GM21528 (cell line): ENCODE measurements around the gene GTF3C2.
"Not testable (repeated sequence)": the region's sequence is repeated elsewhere in the genome, so short reads cannot be mapped to it uniquely, and the experiment has no call there.

Experiments used
- ATAC-seq: cut with Tn5 transposase; IDR thresholded peaks from one replicate; pipeline ENCODE4 v1.9.1; 2021; ENCODE audit warnings: mild to moderate bottlenecking, moderate library complexity; ENCODE audit not compliant: unreplicated experiment, low FRiP score

GTF3C2 gene

DNA sequence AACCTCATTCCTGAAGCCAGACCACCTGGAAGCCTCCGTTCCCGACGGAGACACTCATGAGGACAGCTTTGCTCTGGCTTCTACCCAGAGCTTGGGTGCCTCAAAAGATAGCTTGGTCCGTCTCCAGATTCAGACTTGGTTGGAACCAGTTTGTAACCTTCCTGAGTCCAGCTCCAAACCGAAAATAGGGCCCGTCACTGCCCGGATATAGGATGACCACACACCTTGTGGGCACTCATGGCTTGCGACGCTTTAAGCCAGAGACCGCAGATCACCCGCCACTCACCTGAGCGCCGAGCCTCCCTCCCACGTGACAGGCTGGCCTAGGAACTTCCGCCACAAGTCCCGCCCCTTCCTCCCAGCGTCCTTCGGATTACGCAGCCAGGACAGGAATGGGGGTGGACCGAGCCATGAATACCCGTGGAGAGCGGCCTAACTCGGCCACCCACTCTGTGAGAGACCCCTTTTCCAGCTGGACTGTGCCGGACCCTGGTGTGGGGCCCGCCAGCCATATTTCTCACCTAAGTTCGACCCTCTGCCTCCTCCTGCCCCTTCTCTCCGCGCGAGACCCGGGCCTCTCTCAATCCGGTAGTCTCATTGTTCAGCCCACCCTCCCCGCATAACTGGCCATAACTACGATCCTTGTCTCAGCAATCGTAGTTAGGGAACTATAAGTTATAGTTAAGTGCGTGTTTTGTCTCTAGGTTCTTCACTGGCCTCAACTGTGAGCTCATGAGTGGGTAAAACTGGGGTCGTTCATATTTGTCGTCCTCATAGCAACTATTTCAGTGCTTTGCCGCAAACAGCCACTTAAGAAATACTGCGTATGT lies 33.6 kb downstream of the GTF3C2 start, which contains the start of gene MPV17:
MPV17 (minus strand) TSS at position 332 of the 830 bp plus-strand sequence. CDS start 580 bp downstream, outside the sequence.
- ATAC-seq = peak; percentile 85

DNA sequence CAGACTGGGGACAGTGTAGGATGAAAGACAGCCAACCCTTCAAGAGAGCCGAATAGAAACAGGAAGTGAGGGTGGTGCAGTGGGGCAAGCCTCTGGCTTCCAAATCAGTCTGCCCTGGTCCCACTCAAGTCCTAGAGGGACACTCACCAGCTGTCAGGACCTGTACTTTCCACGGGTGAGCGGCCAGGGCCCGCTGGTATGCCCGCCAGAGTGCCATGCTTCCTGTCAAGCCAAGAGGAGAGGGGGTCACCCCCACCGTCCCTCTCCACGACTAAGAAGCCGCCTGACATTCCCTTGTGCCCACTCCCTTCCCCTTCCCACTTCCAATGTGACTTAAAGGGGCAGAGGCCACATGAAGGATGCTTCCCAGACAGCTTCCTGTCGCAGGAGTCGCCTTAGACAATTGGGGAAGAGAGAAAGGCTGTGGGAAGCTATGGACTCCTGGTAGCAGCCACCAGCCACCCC lies 34.2 kb downstream of the GTF3C2 start:
- ATAC-seq = no peak

DNA sequence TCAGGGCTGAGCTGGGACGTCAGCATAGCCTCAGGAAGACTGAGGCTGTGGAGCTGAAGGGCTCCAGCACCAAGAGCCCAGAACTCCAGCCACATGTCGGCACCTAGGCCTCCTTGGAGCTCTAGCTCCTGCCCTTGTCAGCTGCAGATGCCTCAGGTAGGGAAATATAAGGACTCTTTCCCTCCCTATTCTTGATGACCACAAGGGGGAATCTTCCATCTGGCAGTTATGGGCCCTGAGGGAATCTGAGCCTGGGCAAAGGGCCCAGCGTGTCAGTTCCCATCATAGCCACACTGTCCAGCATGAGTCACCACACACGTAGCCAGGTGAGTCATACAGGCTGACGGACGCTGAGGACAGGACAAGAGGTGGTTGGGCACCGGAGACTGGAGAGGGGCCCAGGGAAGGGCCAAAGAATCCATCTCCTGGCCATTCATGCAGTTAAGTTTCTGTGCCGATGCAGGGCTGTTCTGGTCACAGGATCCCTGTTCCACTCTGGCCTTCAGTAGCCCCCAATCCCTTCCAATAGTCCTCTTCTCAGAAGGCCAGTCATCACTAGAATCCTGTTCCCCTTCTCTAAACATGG lies 35.5 kb downstream of the GTF3C2 start:
- no peak for ATAC-seq

DNA sequence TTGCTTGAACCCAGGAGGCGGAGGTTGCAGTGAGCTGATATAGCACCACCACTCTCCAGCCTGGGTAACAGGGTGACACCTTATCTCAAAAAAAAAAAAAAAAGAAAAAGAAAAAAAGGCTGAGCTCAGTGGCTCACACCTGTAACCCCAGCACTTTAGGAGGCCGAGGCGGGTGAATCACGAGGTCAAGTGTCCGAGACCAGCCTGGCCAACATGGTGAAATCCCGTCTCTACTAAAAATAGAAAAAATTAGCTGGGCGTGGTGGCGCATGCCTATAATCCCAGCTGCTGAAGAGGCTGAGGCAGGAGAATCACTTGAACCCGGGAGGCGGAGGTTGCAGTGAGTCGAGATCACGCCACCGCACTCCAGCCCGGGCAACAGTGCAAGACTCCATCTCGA lies 36.7 kb downstream of the GTF3C2 start:
- not testable (repeated sequence) for ATAC-seq

DNA sequence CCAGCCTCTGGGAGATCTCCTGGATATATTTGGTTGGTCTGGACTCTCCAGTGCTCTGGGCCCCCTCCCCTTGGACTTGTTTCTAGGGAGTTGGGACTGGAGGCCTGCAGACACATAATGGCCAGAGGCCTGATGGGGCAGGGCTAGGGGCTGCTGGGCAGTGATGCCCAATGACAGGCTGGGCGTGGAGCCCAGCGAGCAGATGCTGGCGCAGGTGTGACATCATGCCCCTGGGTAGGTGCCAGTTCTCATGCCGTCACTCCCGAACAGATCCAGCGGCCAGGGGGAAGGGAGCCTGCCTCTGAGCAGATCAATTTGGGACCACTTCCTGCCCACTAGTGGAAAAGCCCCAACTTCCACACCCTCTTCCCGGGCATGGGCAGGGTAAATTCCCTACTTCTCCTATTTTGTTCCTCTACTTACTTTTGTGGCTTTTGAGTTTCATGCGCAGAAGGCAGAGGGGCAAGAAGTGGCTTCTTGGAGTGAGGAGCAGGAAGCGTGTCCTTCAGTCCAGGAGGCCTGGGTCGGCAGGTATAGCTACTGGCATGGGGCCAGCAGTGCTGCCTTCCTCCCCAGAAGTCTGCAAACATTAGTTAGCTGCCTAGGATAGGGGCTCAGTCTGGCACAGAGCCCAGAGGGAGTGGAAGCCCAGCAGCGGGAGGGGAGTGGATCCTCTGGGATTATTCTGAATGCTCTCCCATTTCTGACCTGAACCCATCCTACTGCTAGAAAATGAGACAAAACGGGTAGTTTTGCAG lies 39.7 kb downstream of the GTF3C2 start:
- no peak for ATAC-seq

DNA sequence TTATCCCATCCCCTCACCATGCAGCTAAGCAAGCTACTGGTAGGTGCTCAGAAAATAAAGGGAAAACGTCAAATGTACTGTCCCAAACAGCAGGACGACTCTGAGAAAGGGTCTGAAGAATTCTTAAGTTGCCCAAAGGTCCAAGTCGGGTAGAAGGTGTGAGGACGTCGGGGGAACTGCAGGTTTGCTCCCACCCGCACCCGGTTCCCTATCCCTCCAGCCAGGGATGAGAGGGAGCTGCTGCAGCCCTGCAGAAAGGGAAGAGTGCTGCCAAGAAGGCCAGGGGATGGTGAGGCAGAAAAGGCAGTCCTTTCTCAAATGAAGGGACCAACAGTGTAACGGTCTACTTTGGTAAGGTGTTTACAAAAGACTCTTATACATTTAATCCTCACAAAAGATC lies 41.4 kb downstream of the GTF3C2 start:
- no peak for ATAC-seq

DNA sequence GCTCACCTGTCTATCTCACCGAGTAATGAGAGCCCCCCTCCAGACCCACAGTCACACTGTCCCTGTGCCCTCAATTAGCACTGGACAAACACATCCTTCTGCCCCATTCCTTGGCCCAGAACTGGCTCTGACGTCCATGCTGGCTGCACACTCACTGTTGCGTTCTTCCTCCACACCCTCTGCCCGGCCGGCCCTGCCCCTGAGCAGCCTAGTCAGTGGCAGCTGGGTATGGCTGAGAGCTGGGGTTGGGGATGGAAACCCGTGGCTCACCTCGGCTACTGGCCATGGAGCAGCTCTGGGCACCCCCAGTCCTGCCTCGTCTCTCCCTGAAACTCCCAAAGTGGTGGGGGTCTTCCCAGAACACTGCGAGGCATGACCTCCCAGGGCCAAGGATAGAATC lies 41.9 kb downstream of the GTF3C2 start:
- ATAC-seq = no peak

DNA sequence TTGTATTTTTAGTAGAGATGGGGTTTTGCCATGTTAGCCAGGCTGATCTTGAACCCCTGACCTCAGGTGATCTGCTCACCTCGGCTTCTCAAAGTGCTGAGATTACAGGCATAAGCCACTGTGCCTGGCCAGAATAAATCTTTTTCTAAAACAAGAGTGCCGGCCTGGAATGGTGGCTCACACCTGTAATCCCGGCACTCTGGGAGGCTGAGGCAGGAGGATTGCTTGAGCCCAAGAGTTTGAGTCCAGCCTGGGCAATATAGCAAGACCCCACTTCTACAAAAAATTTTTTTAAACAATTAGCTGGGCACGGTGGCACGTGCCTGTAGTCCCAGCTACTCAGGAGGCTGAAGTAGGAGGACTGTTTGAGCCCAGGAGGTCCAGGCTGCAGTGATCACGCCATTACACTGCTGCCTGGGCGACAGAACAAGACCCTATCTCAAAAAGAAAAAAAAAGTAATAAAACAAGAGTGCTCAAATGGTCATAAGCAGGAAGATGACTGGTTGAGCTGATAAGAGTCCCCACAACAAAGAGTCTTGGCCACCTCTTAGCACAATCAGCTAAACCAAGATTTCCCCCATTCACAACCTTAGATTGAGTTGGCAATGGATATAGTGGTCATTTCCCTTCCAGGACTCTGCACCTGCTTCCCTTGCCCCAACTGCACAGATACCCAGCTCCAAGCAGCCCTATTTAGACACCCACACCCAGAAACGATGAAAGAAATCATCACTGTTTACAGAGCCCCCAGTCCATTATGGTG lies 42.5 kb downstream of the GTF3C2 start:
- ATAC-seq = no peak

DNA sequence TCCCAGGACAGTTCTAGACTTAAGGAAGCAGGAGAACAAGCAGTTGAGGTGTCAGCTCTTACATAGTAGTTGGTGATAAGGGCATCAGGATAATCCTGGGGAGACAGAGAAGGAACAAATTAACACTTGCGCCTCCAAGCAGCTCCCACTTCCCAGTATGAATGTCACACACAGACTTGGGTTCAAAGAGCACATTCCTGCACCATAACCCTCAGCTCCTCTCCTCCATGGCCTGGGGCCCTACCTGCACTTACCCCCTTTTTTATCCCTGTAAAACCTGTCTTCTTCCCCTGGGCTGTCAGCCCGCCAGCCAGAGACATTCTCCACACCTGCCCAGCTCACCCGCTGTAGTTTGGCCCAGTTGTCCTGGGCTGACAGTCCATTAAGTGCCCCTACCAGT lies 44.4 kb downstream of the GTF3C2 start:
- ATAC-seq = no peak

DNA sequence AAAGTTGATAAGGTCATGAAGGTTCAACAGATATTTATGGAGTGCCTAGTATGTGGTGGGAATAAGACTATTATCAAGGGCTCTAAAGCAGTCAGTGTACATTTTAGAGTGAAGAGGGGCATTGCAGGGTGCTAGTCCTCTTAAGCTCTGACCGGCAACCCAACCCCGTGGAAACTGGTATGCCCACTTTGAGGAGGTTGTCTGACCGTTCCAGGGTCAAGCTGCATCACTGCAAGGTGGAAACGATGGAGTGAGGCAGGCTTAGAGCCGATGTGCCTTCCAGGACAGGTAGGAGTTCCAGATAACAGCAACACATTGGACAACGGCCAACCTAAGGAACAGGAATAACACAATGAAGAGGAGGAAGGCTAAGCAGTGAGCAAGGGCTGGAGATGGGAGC lies 46.9 kb downstream of the GTF3C2 start:
- no peak for ATAC-seq

DNA sequence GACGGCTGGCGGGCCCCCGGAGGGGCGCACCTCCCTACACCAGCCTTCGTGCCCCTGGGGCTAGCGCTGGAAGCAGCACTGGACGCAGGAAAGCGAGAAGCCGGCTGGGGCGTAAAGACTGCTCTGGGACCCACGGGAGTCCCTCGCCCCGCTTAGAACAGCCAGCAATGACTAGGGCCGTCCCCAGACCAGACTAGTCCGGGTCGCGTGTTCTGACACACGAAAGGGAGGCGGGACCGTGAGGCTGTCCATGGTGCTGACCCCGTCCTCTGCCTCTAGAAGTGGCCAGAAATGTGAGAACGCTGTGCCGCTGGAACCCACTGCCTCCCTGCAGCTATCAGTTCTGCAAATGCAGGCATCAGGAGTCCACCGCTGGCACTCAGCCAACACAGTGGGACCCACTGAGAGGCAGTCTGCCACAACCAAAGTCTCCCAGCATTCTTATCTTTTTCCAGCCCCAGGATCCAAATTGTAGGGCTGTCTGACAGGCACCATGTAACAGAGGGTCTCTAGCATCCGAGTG lies 48.1 kb downstream of the GTF3C2 start, which contains the start of gene UCN:
UCN (minus strand) TSS at position 87 of the 523 bp plus-strand sequence. CDS start 550 bp downstream, outside the sequence.
- no peak for ATAC-seq

DNA sequence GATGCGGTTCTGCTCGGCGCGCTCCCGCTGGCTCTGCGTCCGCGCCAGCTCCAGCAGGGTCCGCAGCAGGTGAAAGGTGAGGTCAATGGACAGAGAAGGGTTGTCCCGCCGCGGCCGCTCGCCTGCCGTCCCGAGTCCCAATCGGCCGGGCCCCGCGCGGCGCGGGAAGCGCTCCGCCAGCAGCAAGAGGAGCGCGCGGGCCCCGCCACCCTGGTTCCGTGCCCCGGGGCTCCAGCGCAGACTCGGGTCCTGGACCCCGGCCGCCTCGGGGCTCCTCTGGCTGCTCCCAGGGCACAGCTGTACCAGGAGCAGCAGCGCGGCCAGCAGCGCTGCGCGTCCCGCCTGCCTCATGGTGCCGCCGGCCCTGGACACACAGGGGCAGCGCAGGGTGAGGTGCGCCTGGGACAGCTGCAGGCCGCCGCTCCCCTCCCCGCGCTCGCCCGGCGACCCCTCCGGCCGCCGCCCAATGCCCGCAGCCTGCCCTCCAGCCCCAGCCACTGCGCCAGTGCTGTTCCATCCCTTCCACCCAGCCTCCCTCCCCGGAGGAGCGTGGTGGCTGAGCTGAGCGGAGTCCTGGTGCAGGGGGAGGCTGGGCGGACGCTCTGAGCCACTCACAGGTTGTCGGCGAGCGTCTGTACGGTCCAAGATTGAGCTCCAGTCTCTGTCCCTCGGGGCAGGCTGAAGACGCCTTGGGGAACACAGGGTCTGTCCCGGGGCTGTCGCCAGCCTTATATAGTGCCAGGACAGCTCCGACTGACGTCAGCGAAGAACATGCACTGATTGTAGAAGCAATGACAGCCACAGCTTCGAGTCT lies 48.8 kb downstream of the GTF3C2 start:
- ATAC-seq = no peak

DNA sequence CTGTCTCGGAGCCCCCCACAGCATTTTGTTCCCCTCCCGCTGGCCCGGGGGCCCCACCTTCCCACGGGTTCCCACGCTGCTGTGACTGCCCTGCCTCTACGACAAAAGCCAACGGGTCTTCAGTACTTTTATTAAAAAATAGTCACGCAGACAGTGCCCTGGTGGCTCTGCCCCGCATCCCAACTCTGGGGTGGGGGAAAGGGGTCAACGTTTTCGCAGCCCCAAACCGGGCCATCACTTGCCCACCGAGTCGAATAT lies 49.3 kb downstream of the GTF3C2 start:
- no peak for ATAC-seq

DNA sequence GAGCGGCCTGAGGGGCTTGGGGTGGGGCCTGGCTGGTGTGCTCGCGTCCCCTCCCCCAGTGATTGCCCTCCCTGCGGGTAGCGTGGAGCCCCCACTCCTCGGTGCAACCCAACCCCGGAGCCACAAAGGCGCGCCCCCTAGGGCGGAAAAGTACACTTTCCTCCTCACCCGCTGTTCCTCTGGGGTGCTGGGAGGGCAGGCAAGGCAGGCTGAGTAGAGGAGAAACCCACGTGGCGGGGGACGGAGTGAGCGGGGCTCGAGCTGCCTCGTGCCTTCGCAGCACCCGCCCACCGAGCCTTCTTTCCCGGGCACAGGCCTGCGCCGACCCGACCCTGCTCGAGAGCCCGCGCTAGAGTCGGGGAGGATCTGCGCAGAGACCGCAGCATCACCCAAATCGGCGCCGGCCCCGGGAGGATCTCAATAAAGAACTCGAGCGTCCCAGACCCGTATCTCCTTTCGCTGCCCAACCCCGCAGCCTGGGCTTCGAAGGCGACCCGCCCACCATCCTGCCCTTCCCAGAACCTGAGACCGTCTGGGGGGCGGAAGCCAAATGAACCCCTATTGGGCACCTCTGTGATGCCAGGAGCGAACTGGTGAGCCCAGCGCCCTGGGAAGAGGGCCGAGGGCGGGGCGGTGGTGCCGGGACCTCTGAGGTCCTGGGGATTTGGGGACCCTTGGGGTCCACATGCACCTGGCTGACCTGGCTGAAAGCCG lies 49.8 kb downstream of the GTF3C2 start:
- ATAC-seq = no peak

DNA sequence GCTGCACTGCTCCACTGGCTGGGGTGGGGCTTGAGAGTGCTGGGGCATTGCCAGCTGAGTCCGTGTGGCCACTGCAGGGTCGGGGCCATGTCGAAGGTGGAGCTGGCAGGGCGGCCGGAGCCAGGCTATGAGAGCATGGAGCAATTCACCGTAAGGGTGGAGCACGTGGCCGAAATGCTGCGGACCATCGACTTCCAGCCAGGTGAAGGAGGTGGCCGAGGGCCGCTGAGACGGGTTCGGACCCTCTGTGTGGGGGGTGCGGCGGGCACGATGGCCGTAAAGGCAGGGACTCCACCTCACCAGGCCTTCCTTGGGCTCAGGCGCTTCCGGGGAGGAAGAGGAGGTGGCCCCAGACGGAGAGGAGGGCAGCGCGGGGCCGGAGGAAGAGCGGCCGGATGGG lies 50.4 kb downstream of the GTF3C2 start:
- ATAC-seq = no peak

DNA sequence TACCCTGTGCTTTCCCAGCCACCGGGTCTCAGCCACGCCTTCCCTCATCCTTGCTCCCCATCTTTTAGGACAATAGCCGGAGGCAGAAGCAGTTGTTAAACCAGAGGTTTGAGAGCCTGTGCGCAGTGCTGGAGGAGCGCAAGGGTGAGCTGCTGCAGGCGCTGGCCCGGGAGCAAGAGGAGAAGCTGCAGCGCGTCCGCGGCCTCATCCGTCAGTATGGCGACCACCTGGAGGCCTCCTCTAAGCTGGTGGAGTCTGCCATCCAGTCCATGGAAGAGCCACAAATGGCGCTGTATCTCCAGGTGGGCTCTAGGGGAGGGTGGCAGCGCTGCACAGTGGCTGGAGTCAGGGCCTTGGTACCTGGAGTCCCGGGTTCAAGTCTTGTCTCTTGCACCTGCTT lies 51.0 kb downstream of the GTF3C2 start:
- ATAC-seq = no peak

DNA sequence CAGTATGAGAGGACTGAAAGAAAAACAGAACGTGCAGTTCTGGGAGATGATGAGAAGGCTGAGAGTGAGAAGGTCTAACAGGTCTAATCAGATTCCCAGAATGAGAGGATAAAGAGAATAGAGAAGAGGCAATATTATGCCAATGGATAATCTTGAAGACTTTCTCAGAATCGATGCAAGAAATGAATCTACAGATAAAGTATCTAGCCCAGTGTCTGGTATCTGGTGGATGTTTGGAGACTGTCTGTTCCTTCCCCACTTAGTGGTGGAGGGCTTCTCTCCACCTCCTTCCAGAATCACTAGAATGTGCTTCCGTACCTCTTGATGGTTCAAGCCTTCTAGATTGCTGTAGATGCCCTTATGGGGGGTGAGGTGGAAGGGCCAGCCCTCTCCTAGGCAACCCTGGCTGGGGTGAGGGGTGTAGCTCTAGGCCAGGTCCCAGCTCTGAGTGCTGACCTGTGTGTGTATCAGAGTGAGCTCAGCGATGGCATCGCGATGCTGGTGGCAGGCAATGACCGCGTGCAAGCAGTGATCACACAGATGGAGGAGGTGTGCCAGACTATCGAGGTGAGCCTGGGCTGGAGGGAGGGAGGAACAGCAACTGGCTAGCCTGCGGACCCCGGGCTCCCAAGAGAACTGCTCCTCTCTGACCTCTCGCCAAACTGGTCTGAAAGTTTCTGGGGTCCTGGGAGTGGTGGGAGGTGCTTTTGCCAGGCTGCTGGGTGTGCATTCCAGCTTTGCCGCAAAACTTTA lies 51.9 kb downstream of the GTF3C2 start:
- ATAC-seq = no peak
